ENCODE data around the gene LRRC43. TPM values are rescaled to one million over a fixed set of nuclear protein-coding genes. Genes with fewer than 3 reads are reported as not detected.

LRRC43 gene
- total RNA-seq (1.8 and 3.6 TPM in 2 replicates), polyA plus RNA-seq (0.61 and 0.71 TPM in 2 replicates), polyA minus RNA-seq (ENCODE audit: low replicate concordance) (1.4 and 5.3 TPM in 2 replicates)
- polyA plus RNA-seq (2012): 0.92 and 1.2 TPM in 2 replicates

- H3K36me3 ChIP-seq (ENCODE audit: control insufficient read depth, insufficient read depth, low read length): no peaks in the 10 kb centered on the region
- peak within 1 kb of the TSS; percentile 78 for H3K4me2 ChIP-seq (ENCODE audit: extremely low read depth, insufficient read depth, low read length)
- peaks cover 2% of the 10 kb centered on the region for H3K4me1 ChIP-seq (ENCODE audit: control insufficient read depth, extremely low read depth, insufficient read depth, low read length)
- H3K9me3 ChIP-seq (ENCODE audit: control insufficient read depth, insufficient read depth, low read depth, low read length): no peaks in the 10 kb centered on the region
- peak within 1 kb of the TSS in 3 of 4 experiments; percentile 17 to 52 (median 25) for H3K4me3 ChIP-seq (replicated peaks in 1 of 4; ENCODE audit: control extremely low read depth in 1 of 4, insufficient read depth in 1 of 4, low read depth in 3 of 4, low read length in 4 of 4)
- peak within 1 kb of the TSS; percentile 20 for H3K27ac ChIP-seq (ENCODE audit: insufficient read depth, low read length)
- H2AFZ ChIP-seq (ENCODE audit: low read length): peak within 1 kb of the TSS; percentile 31
- DNase-seq (ENCODE audit: low read depth in 2 of 2): peak in 1 of 2 donors; percentile 39
- H3K79me2 ChIP-seq (ENCODE audit: control insufficient read depth, insufficient read depth, low read length): no peaks in the 10 kb centered on the region
- peak within 1 kb of the TSS; percentile 55 for H3K9ac ChIP-seq (ENCODE audit: insufficient read depth, low read length)
- no peaks in the 10 kb centered on the region for H4K20me1 ChIP-seq (ENCODE audit: control insufficient read depth, extremely low read depth, insufficient read depth, low read length)
- TF ChIP-seq EZH2 (IDR thresholded peaks at IDR 0.05; ENCODE audit: low read length, missing control alignments) (no peak), CTCF (conservative IDR thresholded peaks at IDR 0.05 in 1 of 2, IDR thresholded peaks at IDR 0.05 in 1 of 2; ENCODE audit: low read depth in 1 of 2, low read length in 2 of 2) (no peak)
- H3K27me3 ChIP-seq (ENCODE audit: control insufficient read depth, insufficient read depth, low read length): no peaks in the 10 kb centered on the region
These were observed at the start of gene LRRC43 for GRCh38 chr12:122182887-122183587. LRRC43 (plus strand) TSS chr12:122183123; CDS start chr12:122183145, 22 bp downstream.

GRCh38 chr12:122133192-122133950 is 49.6 kb upstream of the LRRC43 start:
- Histone ChIP-seq H3K79me2 (ENCODE audit: control insufficient read depth, insufficient read depth, low read length) (no peaks in the 10 kb centered on the region), H2AFZ (ENCODE audit: low read length) (no peak overlapping the region), H3K4me3 (replicated peaks in 1 of 4; ENCODE audit: control extremely low read depth in 1 of 4, insufficient read depth in 1 of 4, low read depth in 3 of 4, low read length in 4 of 4) (no peak overlapping the region), H3K27me3 (ENCODE audit: control insufficient read depth, insufficient read depth, low read length) (no peaks in the 10 kb centered on the region), H3K4me2 (ENCODE audit: extremely low read depth, insufficient read depth, low read length) (no peak overlapping the region), H3K9me3 (ENCODE audit: control insufficient read depth, insufficient read depth, low read depth, low read length) (no peaks in the 10 kb centered on the region), H3K27ac (ENCODE audit: insufficient read depth, low read length) (no peak overlapping the region), H3K36me3 (ENCODE audit: control insufficient read depth, insufficient read depth, low read length) (peaks cover 25% of the 10 kb centered on the region), H4K20me1 (ENCODE audit: control insufficient read depth, extremely low read depth, insufficient read depth, low read length) (no peaks in the 10 kb centered on the region), H3K9ac (ENCODE audit: insufficient read depth, low read length) (no peak overlapping the region), H3K4me1 (ENCODE audit: control insufficient read depth, extremely low read depth, insufficient read depth, low read length) (no peaks in the 10 kb centered on the region)
- DNase-seq (ENCODE audit: low read depth in 2 of 2): no peak
- TF ChIP-seq CTCF (conservative IDR thresholded peaks at IDR 0.05 in 1 of 2, IDR thresholded peaks at IDR 0.05 in 1 of 2; ENCODE audit: low read depth in 1 of 2, low read length in 2 of 2) (no peak), EZH2 (IDR thresholded peaks at IDR 0.05; ENCODE audit: low read length, missing control alignments) (no peak)

- no peak overlapping the region for H2AFZ ChIP-seq (ENCODE audit: low read length)
These were observed 47.4 kb upstream of the LRRC43 start for GRCh38 chr12:122135437-122136031.

More at GRCh38 chr12:122135437-122136031, 47.4 kb upstream of the LRRC43 start:
- Histone ChIP-seq H3K27me3 (ENCODE audit: control insufficient read depth, insufficient read depth, low read length) (no peaks in the 10 kb centered on the region), H3K4me2 (ENCODE audit: extremely low read depth, insufficient read depth, low read length) (no peak overlapping the region), H3K4me1 (ENCODE audit: control insufficient read depth, extremely low read depth, insufficient read depth, low read length) (no peaks in the 10 kb centered on the region), H3K9ac (ENCODE audit: insufficient read depth, low read length) (no peak overlapping the region), H3K79me2 (ENCODE audit: control insufficient read depth, insufficient read depth, low read length) (no peaks in the 10 kb centered on the region), H3K9me3 (ENCODE audit: control insufficient read depth, insufficient read depth, low read depth, low read length) (no peaks in the 10 kb centered on the region), H3K27ac (ENCODE audit: insufficient read depth, low read length) (no peak overlapping the region), H3K36me3 (ENCODE audit: control insufficient read depth, insufficient read depth, low read length) (peaks cover 17% of the 10 kb centered on the region), H3K4me3 (replicated peaks in 1 of 4; ENCODE audit: control extremely low read depth in 1 of 4, insufficient read depth in 1 of 4, low read depth in 3 of 4, low read length in 4 of 4) (no peak overlapping the region), H4K20me1 (ENCODE audit: control insufficient read depth, extremely low read depth, insufficient read depth, low read length) (no peaks in the 10 kb centered on the region)
- TF ChIP-seq CTCF (conservative IDR thresholded peaks at IDR 0.05 in 1 of 2, IDR thresholded peaks at IDR 0.05 in 1 of 2; ENCODE audit: low read depth in 1 of 2, low read length in 2 of 2): no peak
- TF ChIP-seq EZH2 (IDR thresholded peaks at IDR 0.05; ENCODE audit: low read length, missing control alignments): no peak
- DNase-seq (ENCODE audit: low read depth in 2 of 2): no peak
